Pancreas (tissue), 10 donors: ENCODE results near the gene GLT8D2. TPM values are rescaled to one million over a fixed set of nuclear protein-coding genes. Genes with fewer than 3 reads are reported as not detected.

Source experiments
- ATAC-seq, 4 donors: fragments of 200-7000 bp; cut with Tn5 transposase; one replicate each; pipeline versions ENCODE4 v1.8.0 to v1.9.1; 2020; ENCODE audit warnings: mild to moderate bottlenecking in 4 of 4, moderate library complexity in 4 of 4
- DNase-seq, 6 donors: peaks; one replicate each; pipeline ENCODE4 v3.0.0-alpha.2; 2020
- FAIRE-seq: peaks from 2 replicates; lab custom pipeline; 2012; peaks lifted over from hg19 to GRCh38; lab: Jason Lieb, UNC
- H3K27ac ChIP-seq, 4 donors: fragments of 200-600 bp; sonication (generic); 1 replicate in 3 of 4; 2 replicates in 1 of 4; pipeline versions ENCODE4 v1.5.0 to v1.8.0; 2020
- H3K27me3 ChIP-seq, 4 donors: fragments of 200-600 bp; one replicate each; pipeline ENCODE4 v1.8.0; 2021
- H3K36me3 ChIP-seq, 3 donors: fragments of 200-600 bp; sonication (generic) in 1 of 3; one replicate each; pipeline versions ENCODE4 v1.5.0 to v1.8.0; 2020 to 2021
- H3K4me1 ChIP-seq, 3 donors: fragments of 200-600 bp; one replicate each; pipeline ENCODE4 v1.8.0; 2021
- H3K4me3 ChIP-seq, 4 donors: fragments of 200-600 bp; sonication (generic) in 2 of 4; one replicate each; pipeline versions ENCODE4 v1.5.0 to v1.8.0; 2020 to 2021
- H3K9me3 ChIP-seq, 4 donors: fragments of 200-600 bp; one replicate each; pipeline ENCODE4 v1.8.0; 2021
- CTCF ChIP-seq, 4 donors: fragments of 200-600 bp; sonication (generic) in 3 of 4; IDR thresholded peaks; one replicate each; pipeline versions ENCODE4 v1.5.0 to v1.8.0; 2021; ENCODE audit warnings: antibody characterized with exemption in 4 of 4
- WGBS, 2 donors: extraction: QIAGEN DNeasy Blood & Tissue Kit; methylation state at CpG; one replicate each; pipeline ENCODE4 v1.1.7; 2013; 5-methylcytosine and 5-hydroxymethylcytosine counted together
- intact Hi-C, 3 donors: fragments of 100-400 bp; cut with DNase I; formaldehyde crosslinking; loops; one replicate each; pipeline versions ENCODE4 v1.11.1 to v1.14.2; 2022
- polyA plus RNA-seq, 2 donors: library from polyadenylated mRNA; stranded (reverse); fragments of 200-250 nt; gene quantifications; one replicate each; pipeline ENCODE4 v1.2.3, GENCODE V29; 2013
- total RNA-seq, 6 donors: library from RNA; stranded (reverse); fragmentation: NEBNext Ultra II Directional in 4 of 6; extraction: Animal tissue kit (Norgen Biotek cat#: 25700) in 4 of 6; gene quantifications; one replicate each; pipeline versions ENCODE4 v1.2.1 to v1.2.4, GENCODE V29; 2021 to 2023
- donor health status: healthy with polysubstance abuse.
- donor health status: DM: no; HTN: no; CAD: no; lungs with moderate emphysema.
- donor health status: DM: no; HTN: no; CAD: no.
- donor health status: control.
- donor health status: control.
- donor health status: Bipolar disorder and iron deficiency.
- donor health status: DM: yes; HTN: yes; CAD: no.
- donor health status: DM: no; HTN: no; CAD: no.
- donor health status: DM: no; HTN: no; CAD: no.
- donor health status: DM: yes; HTN: yes; CAD: no.

The GLT8D2 gene
- total and polyA plus RNA-seq, 8 donors = 0.32 to 5.3 (median 2.3) TPM

- intact Hi-C loops = no loop called here
- DNase-seq (no peak), ATAC-seq (no peak), FAIRE-seq (no peak)
- no peaks in the 10 kb centered on the region for H3K4me1 ChIP-seq
- no peak overlapping the region for H3K4me3 ChIP-seq
- H3K36me3 ChIP-seq = no peaks in the 10 kb centered on the region
- no peak overlapping the region for H3K27ac ChIP-seq
- WGBS, 2 donors = 55 to 74% methylated on average over 3 of the region's 3 CpGs
- no peak for TF ChIP-seq CTCF (IDR thresholded peaks at IDR 0.05)
- H3K9me3 ChIP-seq = no peaks in the 10 kb centered on the region
- H3K27me3 ChIP-seq = no peaks in the 10 kb centered on the region
Observed at GRCh38 chr12:104000807-104001434, 49.1 kb downstream of the GLT8D2 start.

- H3K9me3 ChIP-seq = no peaks in the 10 kb centered on the region
- no peak for ATAC-seq
- intact Hi-C loops = no loop called here
- no peaks in the 10 kb centered on the region for H3K36me3 ChIP-seq
- 83 to 85% methylated on average over 5 of the region's 5 CpGs for WGBS, 2 donors
- no peak for TF ChIP-seq CTCF (IDR thresholded peaks at IDR 0.05)
- no peak overlapping the region for H3K27ac ChIP-seq
- H3K4me3 ChIP-seq = no peak overlapping the region
- no peaks in the 10 kb centered on the region for H3K27me3 ChIP-seq
- H3K4me1 ChIP-seq = no peaks in the 10 kb centered on the region
- FAIRE-seq = no peak
- no peak for DNase-seq
Observed at GRCh38 chr12:103998976-103999375, 51.0 kb downstream of the GLT8D2 start.

GRCh38 chr12:103997286-103997900, 52.6 kb downstream of the GLT8D2 start:
- no peaks in the 10 kb centered on the region for H3K9me3 ChIP-seq
- no peak for FAIRE-seq
- WGBS, 2 donors = 59 to 65% methylated on average over 16 of the region's 16 CpGs
- H3K4me3 ChIP-seq = no peak overlapping the region
- intact Hi-C loops = no loop called here
- H3K27ac ChIP-seq = no peak overlapping the region
- peak in 1 of 4 donors; percentile 23 for ATAC-seq
- no peak for TF ChIP-seq CTCF (IDR thresholded peaks at IDR 0.05)
- no peaks in the 10 kb centered on the region for H3K27me3 ChIP-seq
- DNase-seq = no peak
- H3K36me3 ChIP-seq = no peaks in the 10 kb centered on the region
- no peaks in the 10 kb centered on the region for H3K4me1 ChIP-seq

GRCh38 chr12:103996595-103996994, 53.4 kb downstream of the GLT8D2 start:
- no peak overlapping the region for H3K27ac ChIP-seq
- no peak overlapping the region for H3K4me3 ChIP-seq
- intact Hi-C loops = no loop called here
- no peak for ATAC-seq
- H3K9me3 ChIP-seq = no peaks in the 10 kb centered on the region
- no peak for FAIRE-seq
- no peak for TF ChIP-seq CTCF (IDR thresholded peaks at IDR 0.05)
- no peak for DNase-seq
- no peaks in the 10 kb centered on the region for H3K27me3 ChIP-seq
- WGBS, 2 donors = 64 to 78% methylated on average over 5 of the region's 5 CpGs
- no peaks in the 10 kb centered on the region for H3K4me1 ChIP-seq
- no peaks in the 10 kb centered on the region for H3K36me3 ChIP-seq

GRCh38 chr12:103994235-103994634, 55.8 kb downstream of the GLT8D2 start:
- TF ChIP-seq CTCF (IDR thresholded peaks at IDR 0.05) = no peak
- WGBS, 2 donors = 69 to 82% methylated on average over 4 of the region's 4 CpGs
- H3K27me3 ChIP-seq = no peaks in the 10 kb centered on the region
- no peak overlapping the region for H3K27ac ChIP-seq
- ATAC-seq (no peak), DNase-seq (no peak), FAIRE-seq (no peak)
- no peaks in the 10 kb centered on the region for H3K9me3 ChIP-seq
- no peak overlapping the region for H3K4me3 ChIP-seq
- H3K36me3 ChIP-seq = no peaks in the 10 kb centered on the region
- H3K4me1 ChIP-seq = no peaks in the 10 kb centered on the region
- intact Hi-C loops = no loop called here
